Activated naive CD4-positive, alpha-beta T cell treated with anti-CD3 and anti-CD28 coated beads, Interleukin-2, amount 10 ng/mL, durations not matched to agents 7 days and 5 days (primary cell): ENCODE measurements around the gene IL25.

Experiments
- CTCF ChIA-PET: fragments of 350-600 bp; sonication (Branson Sonifier 250); formaldehyde crosslinking; loops from one replicate; lab custom pipeline; 2021; ENCODE audit warnings: antibody characterized with exemption; lab: Charles Lee
- DNase-seq: peaks from one replicate; pipeline ENCODE4 v3.0.0-alpha.2; 2020
- H3K27ac Mint-ChIP-seq: one replicate; pipeline ENCODE4 v1.8.0; 2021; ENCODE audit warnings: mild to moderate bottlenecking, moderate library complexity, mixed read lengths
- H3K27me3 Mint-ChIP-seq: one replicate; pipeline ENCODE4 v1.8.0; 2021; ENCODE audit warnings: mild to moderate bottlenecking, mixed read lengths
- H3K36me3 Mint-ChIP-seq: one replicate; pipeline ENCODE4 v1.8.0; 2021; ENCODE audit warnings: mixed read lengths
- H3K4me1 Mint-ChIP-seq: one replicate; pipeline ENCODE4 v1.8.0; 2021; ENCODE audit warnings: mixed read lengths
- H3K4me3 Mint-ChIP-seq: one replicate; pipeline ENCODE4 v1.8.0; 2021; ENCODE audit warnings: mild to moderate bottlenecking, moderate library complexity, mixed read lengths
- H3K9me3 Mint-ChIP-seq: one replicate; pipeline ENCODE4 v1.8.0; 2021; ENCODE audit warnings: mixed read lengths

IL25 gene

DNA sequence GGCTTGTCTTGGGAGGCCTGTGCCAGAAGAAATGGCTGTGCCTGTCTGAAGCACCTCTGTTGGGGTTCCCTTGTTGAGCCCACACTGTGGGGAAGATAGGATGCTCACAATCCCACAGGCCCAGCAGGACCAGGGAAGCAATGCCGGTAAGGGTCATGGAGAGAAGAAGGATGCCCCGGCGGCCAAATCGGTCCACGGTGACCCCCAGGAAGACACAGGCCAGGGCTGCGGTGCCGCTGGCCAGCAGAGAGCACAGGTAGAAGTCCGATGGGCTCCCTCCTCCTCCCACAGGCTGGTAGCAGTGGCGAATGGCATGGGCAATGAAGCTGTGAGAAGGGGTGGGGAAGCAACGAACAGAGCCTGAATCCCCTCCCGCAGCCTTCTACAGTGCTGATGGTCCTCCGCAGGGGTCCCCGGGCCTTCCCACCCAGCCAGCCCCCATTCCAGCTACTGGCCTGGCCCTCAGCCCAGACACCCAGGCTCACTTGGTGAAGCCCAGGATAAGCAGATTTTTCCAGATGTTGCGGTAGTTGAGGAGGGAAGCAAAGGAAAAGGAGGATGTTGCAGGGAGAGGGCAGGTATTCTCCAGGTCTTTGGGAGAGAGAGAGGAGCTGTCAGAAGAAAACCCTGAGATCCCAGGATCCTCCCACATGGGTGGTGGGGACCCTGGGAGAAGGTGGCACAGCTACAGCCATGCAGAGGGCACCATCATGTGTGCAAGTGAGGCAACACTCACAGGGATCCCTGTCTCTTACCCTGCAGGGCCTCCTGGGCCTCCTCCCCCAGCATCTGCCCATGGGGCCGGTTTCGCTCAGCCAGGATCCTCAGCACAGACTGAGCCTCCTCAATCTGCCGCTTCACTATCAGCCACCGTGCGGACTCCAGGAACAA, 25.0 kb upstream of the IL25 start:
- Mint-ChIP-seq H3K9me3 (no peaks in the 10 kb centered on the region), H3K27me3 (peaks cover 31% of the 10 kb centered on the region)
- CTCF ChIA-PET, result interaction anchor here (1.2 kb wide), 1 partner anchor 13 kb away, joined by 3 read pairs; no protein-coding TSS in a partner anchor

DNA sequence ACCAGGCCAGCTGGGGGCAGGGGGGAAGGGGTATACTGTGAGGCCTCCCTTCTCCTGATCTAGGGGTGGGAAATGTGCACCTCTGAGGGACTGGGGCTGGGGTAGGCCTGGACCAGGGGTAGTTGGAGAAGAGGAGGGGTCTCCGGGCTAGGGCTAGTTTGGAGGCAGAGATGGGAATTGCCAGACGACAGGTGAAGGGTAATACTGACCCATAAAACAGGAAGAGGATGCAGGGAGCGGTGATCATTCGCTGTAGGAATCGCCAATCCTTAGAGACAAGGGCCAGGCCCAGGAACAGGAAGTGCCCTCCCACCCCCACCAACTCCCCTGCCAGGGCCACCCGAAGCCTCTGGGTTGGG, 24.3 kb upstream of the IL25 start:
- Mint-ChIP-seq H3K4me3 (no peak overlapping the region), H3K27ac (no peak overlapping the region), H3K36me3 (no peaks in the 10 kb centered on the region), H3K27me3 (peaks cover 37% of the 10 kb centered on the region), H3K9me3 (no peaks in the 10 kb centered on the region), H3K4me1 (peaks cover 9% of the 10 kb centered on the region)
- no peak for DNase-seq
- CTCF ChIA-PET, result interaction anchor here (1.2 kb wide), 1 partner anchor 12 kb away, joined by 3 read pairs; no protein-coding TSS in a partner anchor

More for the DNA sequence above, 25.0 kb upstream of the IL25 start:
- DNase-seq, result no peak
- H3K27ac Mint-ChIP-seq, result no peak overlapping the region
- H3K4me3 Mint-ChIP-seq, result no peak overlapping the region
- no peaks in the 10 kb centered on the region for H3K36me3 Mint-ChIP-seq
- H3K4me1 Mint-ChIP-seq, result peaks cover 4% of the 10 kb centered on the region

DNA sequence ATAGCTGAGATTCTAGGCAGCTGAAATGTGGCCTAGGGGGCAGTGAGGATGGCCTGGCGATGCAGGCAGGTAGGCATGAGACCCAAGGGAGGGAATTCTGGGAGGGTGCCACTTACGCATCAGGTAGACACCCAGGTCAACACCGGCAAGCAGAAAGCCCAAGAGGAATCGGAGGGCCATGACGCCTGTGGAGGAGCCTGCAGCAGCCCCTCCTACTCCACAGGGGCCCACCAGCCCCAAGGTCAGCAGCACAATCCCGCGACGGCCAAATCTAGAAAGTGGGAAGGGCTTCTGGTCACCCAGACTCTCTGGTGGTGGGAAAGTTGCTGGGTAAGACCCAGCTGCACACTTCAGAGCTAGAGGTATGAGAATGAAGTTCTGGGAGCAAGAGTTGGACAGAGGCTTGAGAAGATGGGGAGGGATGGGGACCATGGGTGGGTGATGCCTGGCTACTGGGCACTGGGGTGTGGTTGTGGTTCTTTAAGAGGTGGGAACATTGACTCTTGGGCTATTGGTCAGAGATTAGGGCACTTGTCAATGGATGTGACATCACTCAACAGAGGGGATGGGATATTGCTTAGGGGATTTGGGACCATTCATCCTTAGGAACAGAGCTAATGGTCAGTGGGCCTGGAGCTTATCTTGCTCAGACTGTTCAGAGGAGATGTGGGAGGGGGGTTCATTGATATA, 23.3 kb upstream of the IL25 start:
- H3K27me3 Mint-ChIP-seq, result peaks cover 47% of the 10 kb centered on the region

DNA sequence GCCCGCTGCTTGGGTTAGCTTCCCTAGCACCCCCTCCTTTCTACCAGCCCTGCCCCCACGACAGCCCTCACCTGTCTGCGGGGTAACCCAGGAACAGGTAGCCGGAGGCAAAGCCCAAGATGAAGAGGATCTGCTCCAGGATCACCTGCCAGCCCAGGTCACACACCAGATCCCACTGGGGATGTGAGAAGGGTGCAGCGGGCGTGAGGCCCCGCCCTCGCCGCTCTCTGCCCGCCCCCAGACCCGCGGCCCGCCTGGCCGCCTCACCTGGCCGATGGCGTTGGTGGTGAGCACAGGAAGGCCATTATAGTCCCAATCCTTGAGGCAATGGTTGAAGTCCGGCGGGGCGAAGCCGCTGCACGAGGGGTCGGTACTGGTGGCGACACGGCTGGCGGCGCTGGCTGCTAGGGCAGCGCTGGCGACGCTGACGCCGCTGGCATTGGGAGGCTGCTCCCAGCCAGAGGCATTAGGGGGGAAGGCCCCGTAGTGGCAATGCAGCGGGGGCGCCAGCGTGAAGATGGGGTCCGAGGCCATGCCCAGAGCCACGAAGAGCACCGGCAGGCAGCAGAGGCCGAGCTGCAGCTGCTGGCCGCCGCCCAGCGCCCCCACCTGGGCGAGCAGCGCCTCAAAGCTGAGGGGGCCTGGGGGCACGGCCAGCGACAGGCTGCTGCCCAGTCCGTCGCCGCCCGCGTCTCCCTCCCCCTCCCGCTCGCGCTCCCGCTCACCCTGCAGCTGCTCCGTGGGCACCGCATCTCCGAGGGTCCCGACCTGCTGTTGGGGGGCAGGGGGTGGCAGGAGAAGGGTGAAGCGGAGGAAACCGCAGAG, 20.7 kb upstream of the IL25 start:
- H3K9me3 Mint-ChIP-seq, result no peaks in the 10 kb centered on the region
- CTCF ChIA-PET, result interaction anchor here (0.7 to 2.0 kb wide), 5 partner anchors 10 to 28 kb away, joined by 3 to 8 read pairs (median 5); no protein-coding TSS in a partner anchor
- H3K36me3 Mint-ChIP-seq, result no peaks in the 10 kb centered on the region
- H3K4me3 Mint-ChIP-seq, result peak overlapping the region; percentile 64
- H3K4me1 Mint-ChIP-seq, result peaks cover 9% of the 10 kb centered on the region
- H3K27ac Mint-ChIP-seq, result no peak overlapping the region
- peaks cover 66% of the 10 kb centered on the region for H3K27me3 Mint-ChIP-seq
- DNase-seq, result no peak

More for the DNA sequence above, 23.3 kb upstream of the IL25 start:
- CTCF ChIA-PET, result interaction anchor here (2.0 kb wide), 1 partner anchor 30 kb away, joined by 5 read pairs; no protein-coding TSS in a partner anchor
- H3K9me3 Mint-ChIP-seq, result no peaks in the 10 kb centered on the region
- H3K4me3 Mint-ChIP-seq, result no peak overlapping the region
- no peak for DNase-seq
- H3K27ac Mint-ChIP-seq, result no peak overlapping the region
- peaks cover 9% of the 10 kb centered on the region for H3K4me1 Mint-ChIP-seq
- no peaks in the 10 kb centered on the region for H3K36me3 Mint-ChIP-seq

DNA sequence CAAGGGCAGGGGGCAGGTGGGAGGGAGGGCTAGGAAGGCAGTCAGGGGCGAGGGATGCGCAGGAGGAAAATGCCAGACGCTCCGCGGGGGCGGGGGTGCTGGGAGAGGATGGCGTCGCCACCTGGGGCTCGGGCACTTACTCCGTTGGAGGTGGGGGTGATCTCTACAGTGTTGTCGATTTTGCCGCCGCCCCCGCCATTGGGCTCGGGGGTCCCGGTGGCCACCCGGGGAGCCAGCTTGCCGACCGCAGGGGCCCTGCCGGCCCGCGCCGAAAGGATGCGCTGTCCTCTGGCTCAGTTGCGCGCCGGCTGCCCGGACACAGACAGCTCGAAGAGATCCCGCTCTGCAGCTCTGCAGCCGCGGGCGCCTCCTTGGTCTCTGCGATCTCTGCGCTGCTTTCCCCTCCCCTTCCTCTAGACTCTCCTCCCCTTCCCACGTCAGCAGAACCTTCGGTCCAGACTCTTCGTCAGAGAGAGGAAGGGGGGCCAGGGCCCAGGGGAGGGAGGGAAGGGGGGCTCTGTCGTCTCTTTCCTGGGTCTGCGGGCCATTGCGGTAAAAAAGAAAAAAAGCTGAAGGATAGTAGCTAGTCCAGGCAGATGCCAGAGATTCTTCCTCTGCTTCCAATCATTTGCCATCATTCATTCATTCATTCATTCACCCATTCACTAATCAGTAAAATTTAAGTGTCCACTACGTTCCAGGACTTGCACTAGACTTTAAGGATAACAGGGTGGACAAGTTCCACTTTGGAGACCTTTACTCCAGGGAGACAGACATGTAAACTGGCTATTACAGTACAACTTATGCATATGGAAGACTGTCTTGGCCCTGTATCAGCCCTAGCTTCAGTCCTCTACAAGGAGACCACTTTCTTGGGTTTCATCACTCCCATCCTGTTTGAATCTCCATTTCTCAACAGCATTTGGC, 19.8 kb upstream of the IL25 start, which contains the start of gene SLC22A17:
Gene SLC22A17, minus strand, starts transcription at position 382 of the 927 bp plus-strand sequence.
- Mint-ChIP-seq H3K36me3 (no peaks in the 10 kb centered on the region), H3K27ac (no peak within 1 kb of the TSS), H3K27me3 (peaks cover 74% of the 10 kb centered on the region), H3K4me1 (peaks cover 9% of the 10 kb centered on the region), H3K9me3 (no peaks in the 10 kb centered on the region), H3K4me3 (peak within 1 kb of the TSS; percentile 64)
- CTCF ChIA-PET, result interaction anchor here (1.0 to 1.9 kb wide), 3 partner anchors 9 to 26 kb away, joined by 3 to 8 read pairs (median 7); no protein-coding TSS in a partner anchor
- DNase-seq, result peak; percentile 60

DNA sequence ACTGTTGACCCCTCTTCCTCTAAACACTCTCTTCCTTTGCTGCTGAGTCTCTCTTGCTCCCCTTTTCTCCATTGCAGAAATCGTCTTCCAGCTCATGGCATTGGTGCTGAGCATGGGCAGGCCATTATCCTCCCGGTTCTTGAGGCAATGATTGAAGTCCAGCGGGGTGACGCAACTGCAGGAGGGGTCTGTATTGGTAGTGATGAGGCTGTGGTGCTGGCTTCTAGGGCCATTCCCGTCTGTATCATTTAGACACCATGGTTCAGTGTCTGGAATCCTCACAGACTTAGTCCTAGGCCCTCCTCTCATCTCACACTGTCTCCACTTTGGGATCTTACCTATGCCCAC, 19.2 kb upstream of the IL25 start:
- Mint-ChIP-seq H3K9me3 (no peaks in the 10 kb centered on the region), H3K27ac (no peak overlapping the region), H3K4me1 (peaks cover 9% of the 10 kb centered on the region), H3K27me3 (peaks cover 74% of the 10 kb centered on the region), H3K4me3 (peak overlapping the region; percentile 64), H3K36me3 (no peaks in the 10 kb centered on the region)
- CTCF ChIA-PET, result interaction anchor here (1.9 kb wide), 1 partner anchor 16 kb away, joined by 8 read pairs; no protein-coding TSS in a partner anchor
- no peak for DNase-seq

DNA sequence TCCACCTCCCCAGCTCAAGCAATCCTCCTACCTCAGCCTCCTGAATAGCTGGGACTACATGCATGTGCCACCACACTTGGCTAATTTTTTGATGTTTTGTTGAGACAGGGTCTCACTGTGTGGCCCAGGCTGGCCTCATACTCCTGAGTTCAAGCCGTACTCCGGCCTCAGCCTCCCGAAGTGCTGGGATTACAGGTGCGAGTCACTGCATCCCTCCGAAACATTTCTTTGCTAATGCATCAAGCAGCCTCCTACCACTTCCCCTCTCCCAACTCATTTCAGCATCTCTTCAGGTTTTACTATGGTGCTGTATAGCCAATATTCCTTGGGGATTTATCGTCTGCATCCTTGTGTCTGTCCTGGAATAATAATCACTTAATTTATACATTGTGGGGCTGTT, 17.6 kb upstream of the IL25 start:
- H3K27ac Mint-ChIP-seq, result no peak overlapping the region
- CTCF ChIA-PET, result interaction anchor here (0.7 kb wide), 1 partner anchor 13 kb away, joined by 3 read pairs; no protein-coding TSS in a partner anchor
- no peak for DNase-seq
- H3K36me3 Mint-ChIP-seq, result no peaks in the 10 kb centered on the region
- H3K4me1 Mint-ChIP-seq, result peaks cover 9% of the 10 kb centered on the region
- H3K27me3 Mint-ChIP-seq, result peaks cover 72% of the 10 kb centered on the region
- H3K4me3 Mint-ChIP-seq, result no peak overlapping the region
- no peaks in the 10 kb centered on the region for H3K9me3 Mint-ChIP-seq

DNA sequence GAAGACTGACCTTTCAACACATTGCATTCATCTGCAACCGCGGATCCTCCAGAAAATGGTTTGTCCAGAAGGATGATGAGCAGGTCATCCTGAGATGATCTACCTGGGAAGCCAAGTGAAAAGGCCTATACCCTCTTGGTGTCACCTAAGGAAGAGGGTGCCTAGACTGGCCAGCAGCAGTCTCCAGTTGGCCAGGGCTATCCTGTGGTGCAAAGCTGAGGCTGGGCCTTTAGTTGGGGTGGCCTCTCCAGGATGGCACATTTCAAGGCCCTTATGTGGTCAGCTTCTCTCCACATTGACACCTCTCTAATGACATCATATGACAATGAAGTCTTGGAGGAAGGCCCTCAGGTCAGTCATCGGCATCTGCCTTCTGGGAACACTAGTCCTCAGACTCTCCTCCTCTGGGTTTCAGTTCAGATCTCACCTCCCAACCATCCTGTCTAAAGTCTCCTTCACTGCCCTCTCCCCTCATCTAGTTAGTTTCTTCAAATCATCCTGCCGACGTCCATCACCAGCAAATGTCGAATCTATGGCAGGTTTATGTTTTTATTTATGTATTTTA, 16.7 kb upstream of the IL25 start:
- DNase-seq, result no peak
- no peak overlapping the region for H3K4me3 Mint-ChIP-seq
- H3K36me3 Mint-ChIP-seq, result no peaks in the 10 kb centered on the region
- H3K27me3 Mint-ChIP-seq, result peaks cover 71% of the 10 kb centered on the region
- CTCF ChIA-PET, result no interaction called here
- H3K9me3 Mint-ChIP-seq, result no peaks in the 10 kb centered on the region
- no peak overlapping the region for H3K27ac Mint-ChIP-seq
- H3K4me1 Mint-ChIP-seq, result peaks cover 9% of the 10 kb centered on the region

DNA sequence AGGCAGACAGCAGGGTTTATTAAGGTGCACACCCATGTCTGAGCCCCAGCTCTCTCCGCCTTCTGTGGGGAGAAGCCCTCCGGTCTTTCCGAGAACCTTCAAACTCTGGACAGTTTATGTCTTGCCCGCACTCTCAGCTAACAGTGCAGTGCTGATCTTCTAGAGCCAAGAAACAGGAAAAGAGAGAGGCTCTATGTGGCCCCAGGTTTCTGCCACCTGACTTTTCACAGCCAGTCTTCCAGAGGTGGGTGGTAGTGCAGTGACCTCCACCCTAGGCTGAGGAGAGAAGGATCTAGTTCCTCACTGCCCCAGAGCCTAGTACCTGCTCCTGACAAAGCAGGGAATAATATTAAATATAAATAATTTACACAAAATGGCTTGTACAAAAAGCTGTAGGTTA, 15.9 kb upstream of the IL25 start:
- Mint-ChIP-seq H3K4me3 (no peak overlapping the region), H3K9me3 (no peaks in the 10 kb centered on the region), H3K27ac (no peak overlapping the region), H3K4me1 (peaks cover 5% of the 10 kb centered on the region), H3K27me3 (peaks cover 63% of the 10 kb centered on the region), H3K36me3 (no peaks in the 10 kb centered on the region)
- DNase-seq, result no peak
- CTCF ChIA-PET, result interaction anchor here (0.5 kb wide), 1 partner anchor 25 kb away, joined by 3 read pairs; no protein-coding TSS in a partner anchor

DNA sequence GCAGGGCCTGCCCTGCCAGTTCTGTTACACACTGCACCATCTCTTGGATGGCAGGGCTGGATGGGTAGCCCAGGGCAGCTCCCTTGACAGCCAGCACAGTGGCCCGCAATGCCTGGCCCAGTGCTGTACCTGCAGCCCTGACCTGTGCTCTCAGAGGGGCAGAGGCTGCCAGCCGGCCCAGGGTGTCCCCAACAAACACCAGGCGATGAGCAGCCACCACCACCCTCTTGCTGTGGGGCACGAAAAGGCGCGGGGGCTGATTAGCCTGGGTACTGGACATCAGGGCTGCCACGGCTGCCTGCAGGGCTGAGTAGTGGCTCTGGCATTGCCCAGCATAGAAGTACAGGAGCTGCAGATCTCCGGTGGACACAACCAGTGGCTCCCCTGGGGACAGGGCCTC, 15.3 kb upstream of the IL25 start:
- Mint-ChIP-seq H3K36me3 (no peaks in the 10 kb centered on the region), H3K27me3 (peaks cover 58% of the 10 kb centered on the region), H3K4me3 (no peak overlapping the region), H3K9me3 (no peaks in the 10 kb centered on the region), H3K4me1 (peaks cover 5% of the 10 kb centered on the region), H3K27ac (no peak overlapping the region)
- CTCF ChIA-PET, result no interaction called here
- no peak for DNase-seq

DNA sequence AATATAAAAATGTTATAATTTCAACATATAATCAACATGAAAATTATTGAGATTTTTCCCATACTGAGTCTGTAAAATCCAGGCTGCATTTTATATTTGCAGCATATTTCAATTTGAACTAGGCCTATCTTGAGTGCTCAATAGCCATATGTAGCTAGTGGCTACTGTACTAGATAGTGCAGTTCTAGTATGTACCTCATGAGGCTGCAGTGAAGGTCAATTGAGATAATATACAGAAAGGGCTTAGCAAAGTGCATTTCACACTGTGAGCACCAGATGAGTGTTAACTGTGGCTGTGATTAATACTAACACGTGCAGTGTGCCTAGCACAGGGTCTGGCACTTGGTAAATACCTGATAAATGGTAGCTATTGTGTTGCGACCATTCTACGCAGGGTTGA, 14.6 kb upstream of the IL25 start:
- CTCF ChIA-PET, result no interaction called here

DNA sequence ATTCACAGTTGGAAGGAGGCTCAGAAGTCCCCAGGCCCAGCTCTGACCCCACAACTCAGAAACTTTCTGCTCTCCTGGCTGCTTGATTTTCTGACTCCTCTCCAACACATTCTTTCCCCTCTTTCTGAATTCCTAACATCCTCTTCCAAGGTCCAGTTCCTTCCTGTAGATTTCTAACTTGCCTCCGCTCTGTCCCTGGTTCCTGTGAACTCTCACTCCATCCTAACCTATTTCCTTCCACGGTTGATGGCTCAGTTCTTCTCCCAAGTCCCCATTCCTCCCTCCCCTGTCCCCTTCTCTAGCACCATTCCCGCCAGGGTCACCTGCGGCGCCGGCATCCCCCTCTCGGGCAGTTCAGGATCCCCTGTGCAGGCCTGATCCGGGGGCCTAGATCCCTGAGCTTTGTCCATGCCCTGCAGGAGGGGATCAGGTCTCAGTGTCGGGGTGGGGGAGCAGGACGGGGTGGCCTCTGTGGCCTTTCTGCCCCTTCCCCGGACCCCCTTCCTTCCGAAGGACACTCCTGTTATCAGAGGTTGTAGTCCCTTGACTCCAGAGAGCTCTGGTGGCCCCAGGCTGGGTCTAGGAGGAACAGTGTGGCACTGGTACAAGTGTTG, 13.9 kb upstream of the IL25 start:
- Mint-ChIP-seq H3K9me3 (no peaks in the 10 kb centered on the region), H3K4me1 (no peaks in the 10 kb centered on the region), H3K36me3 (no peaks in the 10 kb centered on the region), H3K4me3 (no peak overlapping the region), H3K27ac (no peak overlapping the region), H3K27me3 (peaks cover 54% of the 10 kb centered on the region)
- CTCF ChIA-PET, result no interaction called here
- DNase-seq, result no peak

More for the DNA sequence above, 14.6 kb upstream of the IL25 start:
- Mint-ChIP-seq H3K4me1 (peaks cover under 1% of the 10 kb centered on the region), H3K27me3 (peaks cover 54% of the 10 kb centered on the region), H3K9me3 (no peaks in the 10 kb centered on the region), H3K36me3 (no peaks in the 10 kb centered on the region), H3K27ac (no peak overlapping the region), H3K4me3 (no peak overlapping the region)
- DNase-seq, result no peak
